22Rv1 (cell line): Measurements from ENCODE around the gene CMYA5.
"Not testable (repeated sequence)": the region's sequence is repeated elsewhere in the genome, so short reads cannot be mapped to it uniquely, and the experiment has no call there.

ENCODE experiments used
- H3K27ac ChIP-seq: fragments of 450-650 bp; 2 replicates; pipeline ENCODE4 v1.5.1; 2017
- ZFX ChIP-seq: fragments of 450-650 bp; IDR thresholded peaks from 2 replicates; pipeline ENCODE4 v1.6.1; 2017; ENCODE audit warnings: antibody characterized with exemption, borderline replicate concordance
- TF ChIP-seq, protein P1 (sequence below): fragments of 450-650 bp; IDR thresholded peaks from 2 replicates; pipeline ENCODE4 v1.5.1; 2017; ENCODE audit warnings: mild to moderate bottlenecking

CMYA5 gene

DNA sequence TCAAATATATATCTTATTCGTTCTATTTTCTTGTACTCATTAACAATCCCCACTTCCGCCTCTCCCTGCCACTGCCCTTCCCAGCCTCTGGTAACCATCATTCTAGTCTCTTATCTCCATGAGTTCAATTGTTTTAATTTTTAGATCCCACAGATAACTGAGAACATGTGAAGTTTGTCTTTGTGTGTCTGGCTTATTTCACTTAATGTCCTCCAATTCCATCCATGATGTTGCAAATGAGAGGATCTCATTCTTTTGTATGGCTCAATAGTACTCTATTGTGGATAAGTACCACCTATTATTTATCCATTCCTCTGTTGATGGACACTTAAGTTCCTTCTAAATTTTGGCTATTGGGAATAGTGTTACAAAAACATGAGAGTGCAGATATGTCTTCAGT lies 17.2 kb upstream of the CMYA5 start:
- TF ChIP-seq, protein P1, sequence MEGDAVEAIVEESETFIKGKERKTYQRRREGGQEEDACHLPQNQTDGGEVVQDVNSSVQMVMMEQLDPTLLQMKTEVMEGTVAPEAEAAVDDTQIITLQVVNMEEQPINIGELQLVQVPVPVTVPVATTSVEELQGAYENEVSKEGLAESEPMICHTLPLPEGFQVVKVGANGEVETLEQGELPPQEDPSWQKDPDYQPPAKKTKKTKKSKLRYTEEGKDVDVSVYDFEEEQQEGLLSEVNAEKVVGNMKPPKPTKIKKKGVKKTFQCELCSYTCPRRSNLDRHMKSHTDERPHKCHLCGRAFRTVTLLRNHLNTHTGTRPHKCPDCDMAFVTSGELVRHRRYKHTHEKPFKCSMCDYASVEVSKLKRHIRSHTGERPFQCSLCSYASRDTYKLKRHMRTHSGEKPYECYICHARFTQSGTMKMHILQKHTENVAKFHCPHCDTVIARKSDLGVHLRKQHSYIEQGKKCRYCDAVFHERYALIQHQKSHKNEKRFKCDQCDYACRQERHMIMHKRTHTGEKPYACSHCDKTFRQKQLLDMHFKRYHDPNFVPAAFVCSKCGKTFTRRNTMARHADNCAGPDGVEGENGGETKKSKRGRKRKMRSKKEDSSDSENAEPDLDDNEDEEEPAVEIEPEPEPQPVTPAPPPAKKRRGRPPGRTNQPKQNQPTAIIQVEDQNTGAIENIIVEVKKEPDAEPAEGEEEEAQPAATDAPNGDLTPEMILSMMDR, result no peak
- TF ChIP-seq ZFX, result no peak
- H3K27ac ChIP-seq, result no peak overlapping the region

DNA sequence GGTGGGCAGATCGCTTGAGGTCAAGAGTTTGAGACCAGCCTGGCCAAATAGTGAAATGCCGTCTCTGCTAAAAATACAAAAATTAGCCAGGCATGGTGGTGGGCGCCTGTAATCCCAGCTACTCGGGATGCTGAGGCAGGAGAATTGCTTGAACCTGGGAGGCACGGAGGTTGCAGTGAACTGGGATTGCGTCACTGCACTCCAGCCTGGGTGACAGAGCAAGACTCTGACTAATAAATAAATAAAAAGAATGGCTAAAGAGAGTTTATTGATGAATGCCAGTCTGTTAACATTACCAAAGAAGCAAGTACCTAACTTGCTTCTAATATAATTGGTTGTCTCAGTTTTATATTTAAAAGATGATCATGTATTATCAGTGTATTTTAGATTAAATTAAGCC lies 13.3 kb upstream of the CMYA5 start:
- not testable (repeated sequence) for H3K27ac ChIP-seq

DNA sequence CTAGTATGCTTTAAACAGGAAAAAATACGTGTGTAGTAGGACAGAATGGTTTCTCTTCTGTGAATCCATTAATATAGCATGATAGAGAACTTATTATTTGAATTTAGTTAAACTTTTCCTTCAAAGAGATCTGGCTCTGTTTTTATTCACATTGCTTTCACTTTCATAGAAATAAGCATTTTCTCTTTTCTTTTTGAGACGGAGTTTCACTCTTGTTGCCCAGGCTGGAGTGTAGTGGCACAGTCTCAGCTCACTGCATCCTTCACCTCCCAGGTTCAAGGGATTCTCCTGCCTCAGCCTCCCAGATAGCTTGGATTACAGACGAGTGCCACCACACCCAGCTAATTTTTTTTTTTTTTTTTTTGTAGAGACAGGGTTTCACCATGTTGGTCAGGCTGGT lies 7.5 kb upstream of the CMYA5 start:
- not testable (repeated sequence) for H3K27ac ChIP-seq

DNA sequence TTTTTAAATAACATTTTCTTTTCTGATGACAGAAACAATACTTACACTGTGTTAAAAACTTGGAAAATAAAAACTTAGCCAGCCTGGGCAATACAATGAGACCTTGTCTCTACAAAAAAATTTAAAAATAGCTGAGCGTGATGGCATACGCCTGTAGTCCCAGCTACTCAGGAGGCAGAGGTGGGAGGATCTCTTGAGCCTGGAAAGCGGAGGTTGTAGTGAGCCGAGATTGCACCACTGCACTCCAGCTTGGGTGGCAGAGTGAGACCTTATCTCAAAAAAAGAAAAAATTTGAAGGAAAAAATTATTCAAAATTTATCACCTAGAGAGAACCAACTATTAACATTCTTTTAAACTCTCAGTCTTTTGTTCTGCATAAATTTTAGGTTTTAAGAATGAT lies 4.9 kb upstream of the CMYA5 start:
- H3K27ac ChIP-seq, result no peak overlapping the region
- TF ChIP-seq, protein P1, result no peak
- TF ChIP-seq ZFX, result no peak

DNA sequence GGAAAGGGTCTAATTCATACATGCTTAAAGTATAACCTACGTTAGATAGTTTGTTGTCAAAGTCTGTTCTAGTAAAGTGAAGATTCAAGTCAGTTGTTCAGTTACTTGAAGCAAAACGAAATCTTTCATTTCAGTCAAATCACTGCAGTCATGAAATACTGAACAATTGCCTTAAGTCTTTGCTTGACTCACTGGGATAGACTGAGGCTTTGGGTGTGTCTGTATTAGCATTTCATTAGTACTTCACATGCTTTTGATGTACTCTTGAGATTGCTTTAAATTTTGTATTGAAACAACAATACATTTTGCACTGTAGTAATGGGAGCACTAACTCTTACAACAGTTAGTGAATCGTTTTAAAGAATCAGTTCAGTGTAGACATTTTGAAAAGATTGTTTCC lies 4.0 kb upstream of the CMYA5 start:
- H3K27ac ChIP-seq, result no peak overlapping the region
- no peak for TF ChIP-seq ZFX
- TF ChIP-seq, protein P1, result no peak

DNA sequence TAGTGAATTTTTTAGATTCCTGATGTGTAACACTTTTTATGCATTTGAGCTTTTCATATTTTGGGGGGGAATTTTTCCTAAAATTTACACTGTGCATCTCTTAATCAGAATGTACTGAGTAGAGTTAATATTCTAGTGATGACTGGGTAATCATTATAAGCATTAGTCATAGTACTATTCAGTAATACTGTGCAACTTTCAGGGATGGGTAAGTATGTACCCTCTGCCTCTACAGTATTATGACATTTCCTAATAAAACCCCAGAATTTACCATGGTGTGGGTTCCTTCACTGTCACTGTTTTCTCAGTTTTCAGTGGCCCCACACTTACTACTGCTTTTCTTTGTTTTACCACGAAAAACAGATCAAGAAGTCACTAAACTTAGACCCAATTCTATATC lies 2.8 kb upstream of the CMYA5 start:
- no peak for TF ChIP-seq ZFX
- TF ChIP-seq, protein P1, result no peak
- no peak overlapping the region for H3K27ac ChIP-seq

DNA sequence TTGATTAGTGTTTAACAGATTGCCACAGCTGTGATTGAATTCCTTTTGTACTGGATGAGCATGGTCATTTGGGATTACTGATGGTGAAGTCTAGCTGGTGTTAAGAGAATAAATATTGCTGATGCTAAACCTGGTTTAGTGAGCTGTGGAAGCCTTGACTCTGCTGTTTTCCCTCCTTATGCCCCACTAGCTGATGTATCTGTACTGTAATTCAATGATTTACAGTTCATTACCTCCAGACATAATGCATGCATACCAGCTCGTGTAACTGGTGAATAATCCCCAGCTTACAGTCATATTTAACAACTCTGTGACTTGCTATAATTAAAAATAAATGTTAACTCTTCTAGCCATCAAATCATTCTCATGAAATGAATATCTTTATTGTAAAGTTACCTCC lies 1.7 kb upstream of the CMYA5 start:
- H3K27ac ChIP-seq, result no peak overlapping the region
- TF ChIP-seq, protein P1, result no peak
- no peak for TF ChIP-seq ZFX

DNA sequence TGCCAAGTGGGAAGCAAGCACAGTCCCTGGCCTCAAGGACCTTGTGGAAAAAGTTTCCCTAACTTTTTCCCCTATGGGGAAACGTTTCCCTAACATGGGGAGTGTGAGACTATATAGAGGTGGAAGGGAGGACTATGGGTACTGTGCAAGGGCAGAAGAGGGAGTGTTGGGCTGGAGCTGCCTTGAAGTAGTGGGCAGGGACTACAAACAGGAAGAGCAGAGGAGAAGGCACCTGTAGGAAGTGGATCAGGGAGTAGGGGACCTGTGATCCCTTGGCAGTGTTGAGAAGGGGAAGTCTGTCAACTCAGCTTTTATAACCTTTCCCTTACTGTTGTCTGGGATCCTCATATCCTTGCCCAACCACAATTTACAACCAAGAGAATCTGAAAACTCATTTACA lies 1.4 kb downstream of the CMYA5 start:
- no peak for TF ChIP-seq ZFX
- TF ChIP-seq, protein P1, result no peak
- H3K27ac ChIP-seq, result no peak overlapping the region

DNA sequence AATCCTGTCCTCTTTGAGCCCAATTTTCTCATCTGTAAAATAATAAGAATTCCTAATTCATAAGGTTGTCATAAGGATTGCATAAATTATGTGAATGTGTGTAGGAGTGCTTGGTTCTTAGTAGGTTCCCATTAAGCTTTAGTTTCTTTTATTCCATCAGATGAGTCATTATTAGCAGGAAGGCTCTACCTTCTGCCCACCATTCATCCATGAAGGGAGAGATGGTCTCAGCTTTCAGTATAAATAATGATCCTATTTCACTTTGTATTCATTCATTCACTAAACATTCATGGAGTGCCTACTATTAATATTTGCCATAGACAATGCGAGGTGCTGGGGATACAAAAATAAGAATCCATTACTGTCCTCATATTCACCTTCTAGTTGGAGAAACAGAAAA lies 3.0 kb downstream of the CMYA5 start:
- no peak overlapping the region for H3K27ac ChIP-seq
- TF ChIP-seq, protein P1, result no peak
- no peak for TF ChIP-seq ZFX
